NCI-H2029 treated with DMSO at 0.1 percent for 48 hours (cell line): ENCODE data around the gene TOMM20.
A peak's percentile ranks its signal among the peaks of the same experiment; 100 is the strongest.
"Not testable (repeated sequence)": the region's sequence is repeated elsewhere in the genome, so short reads cannot be mapped to it uniquely, and the experiment has no call there.

Source experiments
- DNase-seq: peaks from one replicate; lab custom pipeline; 2025; lab: John Stamatoyannopoulos, UW

The TOMM20 gene

DNA sequence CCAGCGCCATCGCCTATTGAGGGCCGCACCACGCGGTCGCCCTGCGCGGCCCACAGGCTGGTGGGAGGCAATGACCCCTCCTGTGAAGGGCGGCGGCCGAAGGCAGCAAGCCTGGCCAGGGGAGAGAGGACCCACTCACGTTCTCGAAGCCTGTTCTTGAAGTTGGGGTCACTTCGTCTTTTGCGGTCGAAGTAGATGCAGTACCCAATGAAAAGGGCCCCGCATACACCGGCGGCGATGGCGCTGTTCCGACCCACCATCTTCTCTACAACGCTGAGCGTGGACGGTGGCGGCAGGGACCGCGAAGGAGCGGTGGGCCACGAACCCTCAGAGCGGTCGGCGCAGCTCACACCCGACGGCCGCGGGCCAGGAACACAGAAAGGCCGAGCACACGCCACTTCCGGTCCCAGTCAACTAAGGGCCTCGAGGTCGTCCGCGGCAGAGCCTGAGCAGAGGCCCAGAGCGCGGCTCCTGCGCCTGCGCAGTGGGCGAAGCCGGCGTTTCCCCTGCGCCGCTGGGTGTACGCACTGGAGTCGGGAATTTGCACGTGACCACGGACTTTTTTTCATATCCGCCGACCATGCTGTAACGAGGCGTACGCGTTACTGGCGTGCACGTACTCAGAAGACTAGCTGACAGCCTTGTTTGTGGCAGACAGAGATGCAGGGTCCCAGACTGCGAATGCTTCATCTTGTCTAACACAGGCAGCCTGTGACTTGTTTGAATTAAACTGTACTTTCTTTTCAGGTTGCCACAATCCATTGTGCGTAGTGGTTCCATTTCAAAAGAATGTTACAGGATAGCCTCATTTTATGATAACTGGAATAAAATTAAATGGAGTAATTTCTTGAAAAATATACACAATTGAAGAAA lies at the start of gene TOMM20:
TOMM20 (minus strand) TSS at position 382 of the 873 bp plus-strand sequence; CDS start at position 260, 122 bp downstream.
- peak; percentile 83 for DNase-seq

DNA sequence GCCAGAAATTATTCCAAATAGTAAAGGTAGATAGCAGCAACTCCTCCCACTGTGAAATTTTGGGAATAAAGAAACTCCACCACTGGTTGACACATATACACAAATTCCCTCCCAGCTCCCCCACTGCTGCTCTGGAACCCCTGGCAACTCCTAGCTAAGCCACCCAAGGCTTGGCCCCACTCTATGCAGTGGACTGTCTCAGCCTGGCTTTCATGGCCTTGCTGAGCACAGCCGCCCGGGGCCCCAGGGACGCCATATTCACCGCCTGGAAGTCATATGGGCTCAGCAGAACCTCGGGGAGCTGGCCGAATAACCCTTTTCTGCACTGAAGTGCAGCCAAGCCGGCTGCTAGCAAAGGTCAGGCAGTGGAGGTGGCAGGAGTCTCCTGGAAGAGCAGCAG lies 47.8 kb upstream of the TOMM20 start:
- no peak for DNase-seq

GRCh38 chr1:235169986-235170385 lies 41.3 kb upstream of the TOMM20 start:
- DNase-seq, result no peak

GRCh38 chr1:235168375-235168774 lies 39.7 kb upstream of the TOMM20 start:
- no peak for DNase-seq

DNA sequence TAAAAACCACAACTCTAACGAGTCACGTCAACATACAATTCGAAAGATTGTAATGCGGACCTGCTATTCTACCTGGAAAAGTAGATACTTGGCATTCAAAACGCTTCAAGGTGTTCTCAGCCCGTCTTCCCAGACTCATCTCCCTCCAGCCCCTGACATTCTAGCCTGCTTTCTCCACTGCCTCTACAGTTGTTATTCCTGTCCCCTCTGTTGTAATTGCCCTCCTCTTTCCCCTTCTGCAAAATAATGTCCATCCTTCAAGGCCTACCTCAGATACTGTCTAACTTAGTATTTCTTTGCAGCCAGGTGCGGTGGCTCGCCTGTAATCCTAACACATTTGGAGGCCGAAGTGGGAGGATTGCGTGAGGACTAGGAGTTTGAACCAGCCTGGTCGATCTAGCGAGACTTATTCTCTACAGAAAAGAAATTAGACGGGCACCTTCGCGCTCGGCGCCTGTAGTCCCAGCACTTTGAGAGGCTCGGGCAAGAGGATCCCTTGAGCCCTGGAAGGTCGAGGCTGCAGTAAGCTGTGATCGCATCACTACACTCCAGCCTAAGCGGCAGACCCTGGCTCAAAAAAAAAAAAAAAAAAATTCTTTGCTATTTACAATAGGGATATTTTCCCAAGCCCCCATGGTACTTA lies 33.2 kb upstream of the TOMM20 start:
- no peak for DNase-seq

DNA sequence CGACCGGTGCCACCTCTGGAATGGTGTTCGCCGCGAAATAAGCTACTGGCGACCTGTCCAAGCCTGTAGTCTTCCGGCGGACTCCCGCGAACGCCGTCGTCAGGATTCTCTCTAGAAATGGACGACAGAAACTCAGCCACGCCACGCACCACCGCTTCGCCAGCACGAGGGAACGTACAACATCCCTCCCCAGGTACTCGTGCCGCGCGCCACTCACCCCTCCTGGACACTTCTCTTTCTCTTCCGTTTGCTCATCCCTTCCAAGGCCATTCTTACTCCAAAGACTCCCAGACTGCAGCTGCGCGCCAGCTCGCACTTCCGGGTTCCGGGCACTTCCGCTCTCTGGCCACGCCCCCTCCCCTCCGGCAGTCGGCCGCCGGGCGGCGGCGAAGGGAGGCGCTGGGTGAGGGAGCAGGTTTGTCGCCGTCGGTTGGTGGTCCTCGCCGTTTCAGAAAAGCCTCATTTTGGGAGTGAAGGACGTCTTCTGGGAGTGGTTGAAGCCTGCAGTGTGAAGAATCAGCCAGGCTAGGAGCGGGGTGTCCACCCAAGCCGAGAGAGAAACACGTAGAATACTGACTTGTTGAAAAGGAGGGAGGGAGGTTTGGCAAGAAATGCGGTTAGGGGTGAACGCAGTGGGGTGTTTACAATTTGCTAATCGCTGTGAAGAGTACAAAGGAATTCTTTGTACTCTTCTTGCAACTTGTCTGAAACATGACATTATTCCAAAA lies 32.5 kb upstream of the TOMM20 start, which contains the start of gene RBM34:
RBM34 (minus strand) TSS at position 294 of the 728 bp plus-strand sequence; CDS start at position 270, 24 bp downstream.
- DNase-seq, result peak; percentile 68

DNA sequence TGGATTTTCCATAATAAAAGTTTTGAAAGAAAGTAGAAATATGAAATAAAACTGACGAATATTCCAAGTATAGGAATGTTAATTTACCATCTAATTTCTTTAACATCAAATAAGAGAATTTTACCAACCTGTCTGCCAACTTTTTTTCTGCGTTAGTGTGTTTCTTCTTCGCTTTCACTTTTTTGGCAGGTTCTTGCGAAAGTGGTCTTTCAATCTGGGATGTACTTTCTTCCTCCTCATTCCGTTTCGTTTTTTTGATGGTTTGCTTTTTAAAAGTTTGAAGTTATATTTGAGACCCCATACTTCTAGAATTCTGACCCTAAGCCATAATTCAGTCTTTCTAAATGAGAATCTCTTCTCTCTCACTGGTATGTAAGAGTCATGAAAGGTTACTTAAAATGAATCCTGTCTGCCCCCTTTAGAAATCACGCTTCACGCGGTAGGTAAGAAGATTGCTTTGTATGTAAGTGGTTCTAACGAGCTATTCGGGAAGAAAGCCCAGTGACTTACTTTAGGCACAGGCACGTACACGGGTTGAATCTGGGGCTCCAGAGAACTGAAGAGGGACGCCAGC lies 31.8 kb upstream of the TOMM20 start:
- DNase-seq, result peak; percentile 22

DNA sequence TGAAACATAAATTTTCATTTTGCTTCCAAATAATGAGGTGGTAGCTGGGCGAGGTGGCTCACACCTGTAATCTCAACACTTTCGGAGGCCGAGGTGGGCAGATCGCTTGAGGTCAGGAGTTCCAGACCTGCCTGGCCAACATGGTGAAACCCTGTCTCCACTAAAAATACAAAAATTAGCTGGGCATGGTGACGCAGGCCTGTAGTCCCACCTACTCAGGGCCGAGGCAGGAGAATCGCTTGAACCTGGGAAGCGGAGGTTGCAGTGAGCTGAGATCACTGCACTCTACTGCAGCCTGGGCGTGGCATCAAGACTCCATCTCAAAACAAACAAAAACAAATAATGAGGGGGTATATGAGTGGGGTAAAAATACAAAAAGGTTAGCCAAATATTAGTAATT lies 31.3 kb upstream of the TOMM20 start:
- not testable (repeated sequence) for DNase-seq

GRCh38 chr1:235159284-235159683 lies 30.6 kb upstream of the TOMM20 start:
- not testable (repeated sequence) for DNase-seq

DNA sequence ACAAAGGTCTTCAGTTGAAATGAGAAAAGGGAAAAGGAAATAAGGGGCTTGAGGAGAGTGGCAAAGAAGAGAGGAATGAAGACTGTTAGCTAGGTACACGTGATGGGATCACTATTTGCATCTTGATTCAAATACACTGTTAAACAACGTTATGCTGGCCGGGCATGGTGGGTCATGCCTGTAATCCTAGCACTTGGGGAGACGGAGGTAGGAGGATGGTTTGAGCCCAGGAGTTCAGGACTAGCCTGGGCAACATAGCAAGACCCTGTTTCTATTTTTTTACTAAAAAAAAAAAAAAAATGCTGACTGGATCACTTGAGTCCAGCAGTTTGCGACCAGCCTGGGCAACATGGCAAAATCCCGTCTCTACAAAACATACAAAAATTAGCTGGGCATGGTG lies 30.0 kb upstream of the TOMM20 start:
- DNase-seq, result no peak

DNA sequence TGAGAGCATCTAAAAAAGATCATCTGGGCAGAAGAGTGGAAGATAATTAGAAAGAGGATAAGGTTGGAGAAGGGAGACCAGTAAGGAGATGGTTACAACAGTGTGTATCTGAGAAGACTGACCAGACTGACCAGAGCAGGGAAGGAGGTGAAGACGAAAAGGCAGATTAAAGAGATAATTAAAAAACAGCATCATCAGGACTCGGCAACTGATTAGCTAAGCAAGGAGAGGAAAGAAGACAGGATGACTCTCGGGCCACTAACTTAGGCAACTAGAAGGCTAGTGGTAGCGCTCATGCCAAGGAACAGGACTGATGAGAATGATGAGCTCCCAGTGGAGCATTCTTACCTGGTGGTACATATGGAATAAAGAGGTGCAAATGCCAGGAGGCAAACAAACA lies 28.5 kb upstream of the TOMM20 start:
- DNase-seq, result no peak

DNA sequence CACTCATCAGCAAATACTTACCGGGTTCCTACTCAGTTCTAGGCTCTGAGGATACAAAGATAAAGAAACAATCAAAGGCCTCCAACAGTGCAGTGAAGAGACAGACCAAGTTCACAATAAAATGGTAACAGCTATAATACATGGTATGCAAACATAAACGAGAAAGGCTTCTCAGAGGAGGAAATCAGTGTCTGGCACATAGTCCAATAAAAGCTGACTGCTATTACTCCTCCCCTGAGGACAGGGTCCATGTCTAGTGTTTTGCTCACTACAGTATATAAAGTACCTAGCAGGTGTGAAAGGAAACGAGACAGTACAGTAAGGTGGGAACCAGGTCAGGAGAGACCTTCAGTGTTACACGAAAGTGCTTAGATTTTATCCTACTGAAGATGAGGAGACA lies 28.1 kb upstream of the TOMM20 start:
- no peak for DNase-seq

DNA sequence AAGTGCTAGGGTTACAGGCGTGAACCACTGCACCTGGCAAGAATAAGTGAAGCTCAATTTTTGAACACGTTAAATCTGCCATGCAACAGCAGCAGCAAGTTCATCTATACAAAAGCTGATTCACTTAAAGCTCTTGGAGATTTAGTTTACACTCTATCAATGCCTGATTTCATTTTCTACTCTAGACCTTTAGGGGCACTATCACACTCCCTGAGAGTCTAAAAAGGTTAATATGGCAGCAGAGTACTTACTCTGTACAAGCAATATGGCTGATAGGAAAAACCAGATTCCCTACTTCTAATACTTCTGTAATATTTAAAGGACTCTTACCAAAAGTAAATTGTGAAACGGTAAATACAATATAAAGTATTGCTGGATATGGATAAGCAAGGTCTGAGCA lies 27.6 kb upstream of the TOMM20 start:
- DNase-seq, result no peak

GRCh38 chr1:235152235-235152634 lies 23.6 kb upstream of the TOMM20 start:
- no peak for DNase-seq

GRCh38 chr1:235151033-235151432 lies 22.4 kb upstream of the TOMM20 start:
- DNase-seq, result no peak

GRCh38 chr1:235149824-235150223 lies 21.2 kb upstream of the TOMM20 start:
- DNase-seq, result no peak

GRCh38 chr1:235147269-235147668 lies 18.6 kb upstream of the TOMM20 start:
- no peak for DNase-seq

- no peak for DNase-seq
These were observed 17.0 kb upstream of the TOMM20 start for GRCh38 chr1:235145639-235146038.

DNA sequence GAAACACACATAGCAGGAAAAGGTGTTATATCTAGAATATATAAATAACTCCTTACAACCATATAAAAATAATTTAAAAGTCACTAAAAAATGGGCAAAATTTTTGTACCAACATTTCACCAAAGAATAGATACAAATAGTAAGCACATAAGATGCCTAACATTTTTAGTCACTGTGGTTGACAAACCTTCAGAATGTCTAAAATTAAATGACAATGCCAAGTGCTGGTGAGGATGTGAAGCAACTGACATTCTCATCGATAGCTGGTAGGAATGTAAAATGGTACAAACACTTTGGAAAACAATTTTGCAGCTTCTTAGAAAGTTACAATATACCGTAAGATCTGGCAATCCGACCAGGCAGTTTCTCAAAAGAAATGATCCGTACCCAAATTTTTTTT lies 14.4 kb upstream of the TOMM20 start:
- no peak for DNase-seq

DNA sequence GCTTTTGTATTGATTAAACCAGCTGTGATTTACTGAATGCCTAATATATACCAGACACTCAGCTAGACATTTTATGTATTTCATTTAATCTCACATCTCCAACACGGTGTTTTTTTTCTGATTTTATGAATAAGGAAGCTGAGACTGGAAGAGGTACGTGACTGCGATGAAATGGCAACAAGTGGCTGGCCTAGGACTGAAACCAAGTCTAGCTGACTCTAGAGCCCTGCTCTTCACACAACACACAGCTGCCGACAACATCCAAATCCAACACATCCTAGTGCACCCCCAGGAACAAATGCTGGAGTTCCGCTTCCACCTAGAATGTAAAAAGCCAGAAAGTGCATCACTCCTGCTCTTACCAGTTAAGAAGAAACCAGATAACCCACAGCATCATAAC lies 10.7 kb upstream of the TOMM20 start:
- no peak for DNase-seq

DNA sequence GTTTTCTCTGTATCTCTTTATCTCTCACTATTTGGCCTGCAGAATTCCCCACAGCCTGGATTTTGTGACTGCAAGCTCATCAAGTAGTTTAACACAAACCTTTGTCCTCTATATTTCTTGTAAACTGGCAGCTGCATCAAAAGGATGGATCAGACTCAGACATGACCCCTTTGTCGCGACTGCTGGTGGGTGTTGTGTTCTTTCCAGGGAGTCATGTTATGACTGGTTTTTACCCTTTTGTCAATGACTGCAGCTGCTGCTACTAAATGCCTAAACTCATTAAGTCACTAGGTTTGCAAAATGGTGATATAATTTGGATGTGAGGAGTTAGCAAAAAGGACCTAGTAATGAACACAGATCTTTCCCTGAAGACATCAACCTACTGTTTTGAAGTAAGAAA lies 10.2 kb upstream of the TOMM20 start:
- no peak for DNase-seq

GRCh38 chr1:235136111-235136510 lies 7.5 kb upstream of the TOMM20 start:
- peak; percentile 56 for DNase-seq
